HepG2 (cell line): ENCODE measurements around the gene ATP6V1F. TPM values are rescaled to one million over a fixed set of nuclear protein-coding genes. Genes with fewer than 3 reads are reported as not detected.

Experiments
- ATAC-seq: fragments of 200-7000 bp; cut with Tn5 transposase; 3 replicates; pipeline ENCODE4 v1.9.1; 2020; ENCODE audit warnings: mild to moderate bottlenecking, moderate library complexity
- BruUV-seq: library from RNA; stranded (reverse); fragments of 400-500 nt; replicated peaks from 2 replicates; lab custom pipeline; 2021; lab: Mats Ljungman, UMichigan
- CTCF ChIA-PET: fragments of 300-600 bp; formaldehyde crosslinking; extraction: SDS; loops from one replicate; lab custom pipeline; 2021; ENCODE audit warnings: low total read pairs, inconsistent platforms, low intra/inter-chr PET ratio; lab: Yijun Ruan, JAX
- POLR2A ChIA-PET: fragments of 350-600 bp; sonication (Branson Sonifier 250); formaldehyde crosslinking; loops from one replicate; lab custom pipeline; 2020; ENCODE audit warnings: antibody characterized with exemption, inconsistent platforms; lab: Yijun Ruan, JAX
- DNase-seq: peaks from one replicate; pipeline ENCODE4 v3.0.0-alpha.2; 2015; ENCODE audit warnings: low spot score
- FAIRE-seq: peaks from 3 replicates; lab custom pipeline; 2011; peaks lifted over from hg19 to GRCh38; lab: Jason Lieb, UNC
- H2AFZ ChIP-seq: one replicate; pipeline ENCODE4 v1.6.1; 2011; ENCODE audit warnings: low read length, inconsistent platforms
- H3K27ac ChIP-seq: fragments of 300-600 bp; 3 replicates; pipeline ENCODE4 v1.8.0; 2011; ENCODE audit warnings: mixed run types, mild to moderate bottlenecking, mixed read lengths, low read length, inconsistent platforms; ENCODE audit not compliant: insufficient read depth; ENCODE audit errors: extremely low read length
- H3K27me3 ChIP-seq, 2 experiments: fragments of 200-600 bp in 1 of 2; 2 replicates in 1 of 2; 3 replicates in 1 of 2; pipeline versions ENCODE4 v1.6.0 to v1.8.0; 2011; ENCODE audit warnings: low read length in 2 of 2, mild to moderate bottlenecking in 2 of 2, moderate library complexity in 2 of 2, inconsistent platforms in 1 of 2; ENCODE audit not compliant: insufficient read depth in 2 of 2, control insufficient read depth in 1 of 2
- H3K36me3 ChIP-seq, 2 experiments: fragments of 200-600 bp in 1 of 2; replicated peaks in 1 of 2; 2 replicates in 1 of 2; 3 replicates in 1 of 2; pipeline versions ENCODE4 v1.5.1 to v1.8.0; 2011; ENCODE audit warnings: low read length in 2 of 2, inconsistent platforms in 1 of 2; ENCODE audit not compliant: insufficient read depth in 2 of 2, control insufficient read depth in 1 of 2
- H3K4me1 ChIP-seq: 2 replicates; pipeline ENCODE4 v1.5.1; 2012; ENCODE audit warnings: low read length, inconsistent platforms; ENCODE audit not compliant: insufficient read depth
- H3K4me2 ChIP-seq: 2 replicates; pipeline ENCODE4 v1.6.0; 2011; ENCODE audit warnings: low read depth, low read length, inconsistent platforms
- H3K4me3 ChIP-seq, 3 experiments: fragments of 200-600 bp in 1 of 3; sonication (generic), shearing (Covaris generic) in 1 of 3; replicated peaks in 1 of 3; 2 replicates each; pipeline ENCODE4 v1.5.1; 2011 to 2016; ENCODE audit warnings: low read length in 3 of 3, inconsistent platforms in 2 of 3, low read depth in 2 of 3, mild to moderate bottlenecking in 2 of 3, control low read depth in 1 of 3, mixed read lengths in 1 of 3; ENCODE audit not compliant: insufficient read depth in 1 of 3
- H3K79me2 ChIP-seq: one replicate; pipeline ENCODE4 v1.6.1; 2011; ENCODE audit warnings: low read length, inconsistent platforms; ENCODE audit not compliant: insufficient read depth
- H3K9ac ChIP-seq: 2 replicates; pipeline ENCODE4 v1.6.0; 2011; ENCODE audit warnings: mild to moderate bottlenecking, low read depth, low read length, inconsistent platforms; ENCODE audit not compliant: insufficient read depth
- H3K9me3 ChIP-seq: 2 replicates; pipeline ENCODE4 v1.5.1; 2012; ENCODE audit warnings: mild to moderate bottlenecking, low read length
- H4K20me1 ChIP-seq: 2 replicates; pipeline ENCODE4 v1.6.0; 2011; ENCODE audit warnings: inconsistent platforms, mild to moderate bottlenecking, low read length, moderate library complexity; ENCODE audit not compliant: insufficient read depth
- AHR ChIP-seq: IDR thresholded peaks from 2 replicates; pipeline ENCODE4 v1.6.1; 2018; ENCODE audit warnings: missing genetic modification reagents, missing compliant biosample characterization
- CTCF ChIP-seq: sonication (generic); formaldehyde crosslinking; IDR thresholded peaks from 2 replicates; pipeline ENCODE4 v1.5.0; 2020; ENCODE audit warnings: mild to moderate bottlenecking, missing genetic modification reagents, moderate library complexity
- DRAP1 ChIP-seq: IDR thresholded peaks from 2 replicates; pipeline ENCODE4 v1.6.1; 2016; ENCODE audit warnings: missing genetic modification reagents, missing compliant biosample characterization
- HMGXB4 ChIP-seq, 2 experiments: sonication (generic) in 1 of 2; formaldehyde crosslinking in 1 of 2; IDR thresholded peaks; 2 replicates each; pipeline versions ENCODE4 v1.4.0 to v1.6.1; 2018 to 2020; ENCODE audit warnings: missing genetic modification reagents in 2 of 2, borderline replicate concordance in 1 of 2, low read depth in 1 of 2, mild to moderate bottlenecking in 1 of 2, missing biosample characterization in 1 of 2
- MIXL1 ChIP-seq: IDR thresholded peaks from 2 replicates; pipeline ENCODE4 v1.6.1; 2016
- PHF20 ChIP-seq: sonication (generic); formaldehyde crosslinking; IDR thresholded peaks from 2 replicates; pipeline ENCODE4 v1.5.0; 2020; ENCODE audit warnings: mild to moderate bottlenecking, missing genetic modification reagents
- POLR2AphosphoS2 ChIP-seq: IDR thresholded peaks from 2 replicates; pipeline ENCODE4 v1.6.1; 2011; ENCODE audit warnings: low read depth, low read length, improper control_type of control experiment
- STAG1 ChIP-seq: sonication (generic); formaldehyde crosslinking; IDR thresholded peaks from 2 replicates; pipeline ENCODE4 v1.4.0; 2020; ENCODE audit warnings: missing genetic modification reagents
- ZC3H13 ChIP-seq: sonication (generic); formaldehyde crosslinking; IDR thresholded peaks from 2 replicates; pipeline ENCODE4 v1.8.1; 2023; ENCODE audit warnings: mild to moderate bottlenecking, missing genetic modification reagents, moderate library complexity
- ZNF138 ChIP-seq: sonication (generic); formaldehyde crosslinking; IDR thresholded peaks from 2 replicates; pipeline ENCODE4 v1.5.0; 2020; ENCODE audit warnings: mild to moderate bottlenecking, low read depth, missing genetic modification reagents
- WGBS: methylation state at CpG from one replicate; pipeline ENCODE4 v1.1.6; 2017; ENCODE audit warnings: low lambda C conversion rate; 5-methylcytosine and 5-hydroxymethylcytosine counted together
- in situ Hi-C: cut with HindIII; loops from 2 replicates; pipeline ENCODE4 v1.10.0; 2017; ENCODE audit warnings: low pct_unique_long_range_greater_than_20kb; ENCODE audit not compliant: extremely low pct_ligation_motif_present
- intact Hi-C: fragments of 100-400 bp; cut with micrococcal nuclease; formaldehyde crosslinking; loops from one replicate; pipeline ENCODE4 v1.10.0; 2022; ENCODE audit not compliant: unreplicated experiment
- polyA plus RNA-seq, 8 experiments: library from polyadenylated mRNA; depleted of rRNA in 3 of 8; stranded (reverse) in 7 of 8; unstranded in 1 of 8; fragments of >200 nt; fragmentation: Illumina TruSeq in 4 of 8; extraction: Trizol in 4 of 8; gene quantifications; 2 replicates each; pipeline versions ENCODE4 v1.2.1 to v1.2.3, GENCODE V29; 2011 to 2016; ENCODE audit warnings: low read depth in 4 of 8, missing spikeins in 1 of 8, mixed read lengths in 1 of 8; ENCODE audit not compliant: insufficient read depth in 1 of 8
- total RNA-seq, 5 experiments: library from RNA; depleted of rRNA; stranded (reverse); fragments of >200 nt; fragmentation: Illumina TruSeq; extraction: Trizol; gene quantifications; 2 replicates each; pipeline ENCODE4 v1.2.3, GENCODE V29; 2016; ENCODE audit warnings: low read depth in 1 of 5

Gene ATP6V1F
- total and polyA plus RNA-seq, 2 of the 13 experiments (the other 11 are each of a cell fraction or from before 2014, with no cell fraction given): 87.2 to 132 TPM

- TF ChIP-seq HMGXB4 (CRISPR knock-in tag; IDR thresholded peaks at IDR 0.05; ENCODE audit: borderline replicate concordance in 1 of 2, low read depth in 1 of 2) (no peak), ZC3H13 (CRISPR knock-in tag) (no peak), AHR (CRISPR knock-in tag) (no peak)
Measured at GRCh38 chr7:128859232-128860157, 3.2 kb upstream of the ATP6V1F start (continued).

- Histone ChIP-seq H3K4me3 (no peak overlapping the region), H3K9me3 (no peaks in the 10 kb centered on the region), H4K20me1 (no peaks in the 10 kb centered on the region; the same call in 1 of the 2 replicates), H3K27me3 (peaks cover 2 to 25% of the 10 kb centered on the region in 2 experiments; a peak in 4 of 5 replicates), H3K9ac (no peak overlapping the region), H3K36me3 (peaks cover 0 to 5% of the 10 kb centered on the region in 2 experiments; a peak in 2 of 5 replicates), H3K4me1 (peaks cover 15% of the 10 kb centered on the region), H3K79me2 (peaks cover 11% of the 10 kb centered on the region), H3K4me2 (no peak overlapping the region), H2AFZ (no peak overlapping the region), H3K27ac (no peak overlapping the region)
- BruUV-seq: no TSS peak
- FAIRE-seq (no peak), DNase-seq (no peak), ATAC-seq (0 out of 3 replicates have a peak, but pooled peaks have one; percentile 8)
- 20% methylated on average over 9 of the region's 10 CpGs for WGBS
- intact Hi-C loops (loop anchor here (10.0 kb wide), 1 partner anchor 76 kb away; no protein-coding TSS in a partner anchor), in situ Hi-C loops (no loop called here)
- ChIA-PET CTCF (no interaction called here), POLR2A (no interaction called here)
- TF ChIP-seq MIXL1 (no peak), PHF20 (CRISPR knock-in tag) (no peak), STAG1 (CRISPR knock-in tag) (peak; percentile 13; the same call in 1 of the 2 replicates), DRAP1 (no peak), POLR2AphosphoS2 (no peak), CTCF (CRISPR knock-in tag) (peak; percentile 50), ZNF138 (CRISPR knock-in tag) (no peak)
Measured at GRCh38 chr7:128860158-128861073, 2.2 kb upstream of the ATP6V1F start.
